Measurements from ENCODE around the gene SUCO.
"Not testable (repeated sequence)": the region's sequence is repeated elsewhere in the genome, so short reads cannot be mapped to it uniquely, and the experiment has no call there.

Gene SUCO

DNA sequence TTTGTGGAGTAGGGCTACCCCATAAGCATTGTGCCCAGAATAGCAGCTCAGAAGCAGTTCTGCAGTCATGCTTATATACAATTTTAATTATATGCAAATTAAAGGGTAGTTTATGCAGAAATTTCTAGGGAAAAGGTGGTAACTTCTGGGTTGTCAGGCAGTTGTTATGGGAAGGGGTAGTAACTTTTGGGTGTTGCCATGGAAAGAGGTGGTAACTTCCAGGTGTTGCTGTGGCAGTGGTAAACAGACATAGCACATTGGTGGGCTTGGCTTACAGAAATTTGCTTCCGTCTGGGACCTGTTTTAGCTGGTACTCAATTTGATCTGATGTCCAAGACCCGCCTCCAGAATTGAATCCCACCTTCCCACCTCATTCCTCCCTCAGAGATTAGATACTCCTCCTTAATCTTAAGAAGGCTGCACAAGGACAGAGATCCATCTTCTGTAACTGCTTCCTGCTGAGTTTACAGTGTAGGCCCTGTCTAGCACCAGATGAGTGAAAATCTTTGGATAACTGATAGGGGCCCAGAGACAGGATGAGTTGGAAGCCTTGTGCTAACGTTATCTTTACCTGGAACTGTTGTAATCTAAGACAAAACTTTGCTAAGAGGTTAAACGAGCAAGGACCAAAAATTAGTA is 26.7 kb downstream of the SUCO start:
- no peak for DNase-seq (ENCODE audit: low read depth, low spot score)

DNA sequence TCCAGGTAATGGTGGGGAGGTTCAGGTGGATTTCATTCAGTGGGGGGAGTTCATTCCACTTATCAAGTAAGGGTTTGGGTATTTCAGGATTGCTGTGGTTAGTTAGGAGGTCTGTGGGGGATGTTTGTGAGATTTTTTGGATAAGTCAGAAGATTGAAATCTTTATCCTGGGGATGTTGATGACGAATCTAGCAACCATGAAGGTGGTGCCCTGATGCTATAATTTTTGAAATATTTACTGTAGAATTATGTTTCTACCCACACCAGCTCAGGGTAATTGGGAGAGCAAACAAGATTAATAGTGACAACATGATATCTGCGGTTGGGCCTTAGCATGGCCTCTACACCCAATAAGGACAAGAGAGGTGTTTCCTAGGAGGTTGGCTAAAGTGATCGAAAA is 28.3 kb downstream of the SUCO start:
- no peak for DNase-seq (ENCODE audit: low read depth, low spot score)

- no peak for DNase-seq (ENCODE audit: low read depth, low spot score)
Observed at GRCh38 chr1:172566196-172566997, 33.4 kb downstream of the SUCO start.

- DNase-seq (ENCODE audit: low read depth, low spot score) = no peak
Observed at GRCh38 chr1:172567720-172568119, 34.8 kb downstream of the SUCO start.

GRCh38 chr1:172574080-172574479 is 41.1 kb downstream of the SUCO start:
- no peak for DNase-seq (ENCODE audit: low read depth, low spot score)

DNA sequence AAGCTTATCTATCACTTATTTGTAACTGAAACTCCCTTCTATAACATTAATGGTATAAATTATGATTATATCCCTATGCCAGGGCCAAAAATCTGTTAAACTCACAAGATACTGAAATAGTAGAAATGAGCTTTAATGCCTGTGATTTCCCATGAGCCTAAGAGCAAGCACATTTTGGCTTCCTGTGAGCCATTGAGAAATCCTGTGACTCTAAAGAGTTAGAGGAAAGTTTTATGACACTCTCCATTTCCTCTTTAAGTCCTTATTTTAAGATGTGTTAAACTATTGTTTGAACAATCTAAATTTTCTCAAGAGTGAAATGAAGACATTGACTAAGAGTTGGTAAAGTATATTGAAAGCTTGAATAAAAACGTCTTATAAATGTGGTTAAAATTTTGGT is 45.6 kb downstream of the SUCO start:
- DNase-seq (ENCODE audit: low read depth, low spot score) = no peak

DNA sequence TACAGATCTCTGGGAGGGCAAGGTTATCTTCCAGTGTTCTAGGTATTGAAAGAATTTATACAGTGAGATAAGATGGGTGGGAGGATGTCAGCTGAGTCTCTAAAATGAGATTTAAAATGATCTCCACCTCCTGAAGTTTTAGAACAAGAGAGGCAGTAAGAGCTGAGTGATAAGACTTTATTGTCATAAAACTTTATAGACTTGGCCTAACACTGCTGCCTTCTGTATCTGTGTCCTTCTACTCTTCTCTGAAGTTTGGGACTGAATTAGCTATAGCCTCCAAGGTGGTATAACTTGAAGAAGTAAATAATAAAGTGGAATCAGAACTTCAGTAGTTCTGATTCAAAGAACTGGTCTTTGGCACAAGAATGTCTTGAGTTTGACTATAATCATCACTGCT is 48.3 kb downstream of the SUCO start:
- DNase-seq (ENCODE audit: low read depth, low spot score) = no peak

DNA sequence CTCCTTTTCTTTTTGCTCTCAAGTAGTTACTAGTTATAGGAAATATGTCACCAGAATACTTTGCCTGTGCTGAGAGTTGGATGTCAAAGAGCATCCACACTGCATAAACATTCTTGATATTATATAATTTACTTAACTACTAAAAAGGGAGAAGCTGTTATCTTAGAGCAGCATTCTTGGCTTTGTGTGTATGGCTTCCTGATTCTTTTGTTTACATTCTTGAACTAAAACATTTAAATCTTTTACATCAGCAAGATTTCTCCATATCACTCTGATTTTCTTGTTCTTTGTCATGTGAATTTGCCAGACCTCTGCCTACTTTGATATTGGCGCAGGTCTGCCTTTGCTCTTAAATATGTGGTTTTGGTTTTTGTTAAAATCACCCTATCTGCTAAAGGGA is 48.8 kb downstream of the SUCO start:
- DNase-seq (ENCODE audit: low read depth, low spot score) = no peak

DNA sequence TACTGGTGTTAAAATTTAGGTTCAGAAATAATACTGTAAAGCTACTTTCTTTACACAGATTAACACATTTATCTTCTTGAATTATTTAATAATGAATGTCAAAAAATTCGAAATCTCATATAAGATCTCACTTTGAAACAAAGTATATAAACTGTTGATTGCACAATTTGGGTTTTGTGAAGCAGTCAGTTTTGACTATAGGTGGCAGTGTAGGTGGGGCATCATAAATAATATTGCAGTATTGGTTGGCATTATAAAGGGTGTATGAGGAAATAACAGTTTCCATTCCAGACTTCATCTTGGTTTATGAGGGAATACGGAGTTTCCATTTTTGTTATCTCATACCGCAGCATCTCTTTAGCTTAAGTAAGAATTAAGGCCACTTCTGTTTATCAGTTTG is 49.9 kb downstream of the SUCO start:
- DNase-seq (ENCODE audit: low read depth, low spot score) = no peak

DNA sequence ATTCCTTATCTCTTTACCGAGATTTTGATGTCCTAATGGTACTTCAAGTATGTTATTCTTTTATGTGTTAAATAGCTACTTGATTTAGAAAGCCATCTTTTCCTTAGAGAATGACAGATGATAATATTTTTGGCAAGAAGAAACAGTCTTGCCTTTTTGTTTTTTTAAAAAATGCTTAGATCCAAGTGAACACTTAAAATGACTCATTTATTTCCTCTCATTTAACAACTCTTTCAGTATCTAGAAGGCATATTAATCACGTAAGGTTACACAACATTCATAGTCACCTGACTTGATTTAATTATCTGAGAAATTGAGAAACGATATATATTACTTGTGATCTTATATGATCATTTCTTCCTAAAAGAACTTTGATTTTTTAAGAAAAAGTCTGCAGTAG is 52.4 kb downstream of the SUCO start:
- DNase-seq (ENCODE audit: low read depth, low spot score) = no peak

- DNase-seq (ENCODE audit: low read depth, low spot score) = no peak
Observed at GRCh38 chr1:172585861-172586260, 52.9 kb downstream of the SUCO start.

DNA sequence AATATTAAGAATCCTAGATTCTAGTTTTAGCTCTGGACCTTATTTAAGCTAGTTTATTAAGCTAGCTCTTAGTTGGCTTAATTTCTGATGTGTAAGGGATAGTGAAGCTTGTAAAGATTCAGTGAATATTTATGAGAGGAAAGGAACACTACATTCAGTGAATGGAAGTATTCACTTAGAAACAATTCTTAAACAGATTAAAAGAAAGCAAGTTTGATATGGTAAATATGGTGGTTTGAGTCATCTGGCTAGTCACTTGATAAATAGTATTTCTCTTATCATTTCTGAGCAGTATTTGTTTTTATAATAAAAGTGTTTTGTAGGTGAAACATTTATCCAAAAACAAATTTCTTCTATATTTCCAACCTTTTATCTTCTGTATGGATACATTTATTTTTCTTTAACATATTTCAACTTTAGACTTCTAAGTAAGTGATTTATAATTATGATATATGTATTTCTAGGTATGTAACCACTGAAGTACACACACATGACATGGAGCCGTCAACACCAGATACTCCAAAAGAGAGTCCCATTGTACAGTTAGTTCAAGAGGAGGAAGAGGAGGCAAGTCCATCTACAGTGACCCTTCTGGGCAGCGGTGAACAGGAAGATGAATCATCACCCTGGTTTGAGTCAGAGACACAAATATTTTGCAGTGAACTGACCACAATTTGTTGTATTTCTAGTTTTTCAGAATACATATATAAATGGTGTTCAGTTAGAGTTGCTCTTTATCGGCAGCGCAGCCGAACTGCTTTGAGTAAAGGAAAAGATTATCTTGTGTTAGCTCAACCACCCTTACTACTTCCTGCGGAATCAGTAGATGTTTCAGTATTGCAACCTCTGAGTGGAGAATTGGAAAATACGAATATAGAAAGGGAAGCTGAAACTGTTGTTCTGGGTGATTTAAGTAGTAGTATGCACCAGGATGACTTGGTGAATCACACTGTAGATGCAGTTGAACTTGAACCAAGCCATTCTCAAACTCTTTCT is 55.6 kb downstream of the SUCO start:
- DNase-seq (ENCODE audit: low read depth, low spot score) = no peak

DNA sequence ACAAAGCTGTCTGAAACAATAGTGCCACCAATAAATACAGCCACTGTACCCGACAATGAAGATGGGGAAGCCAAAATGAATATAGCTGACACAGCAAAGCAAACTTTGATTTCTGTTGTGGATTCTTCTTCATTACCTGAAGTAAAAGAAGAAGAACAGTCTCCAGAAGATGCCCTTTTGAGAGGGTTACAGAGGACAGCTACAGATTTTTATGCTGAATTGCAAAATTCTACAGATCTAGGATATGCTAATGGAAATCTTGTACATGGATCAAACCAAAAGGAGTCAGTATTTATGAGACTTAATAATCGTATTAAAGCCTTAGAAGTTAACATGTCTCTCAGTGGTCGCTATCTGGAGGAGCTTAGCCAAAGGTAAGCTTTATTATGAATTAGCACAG is 56.6 kb downstream of the SUCO start:
- DNase-seq (ENCODE audit: low read depth, low spot score) = no peak

DNA sequence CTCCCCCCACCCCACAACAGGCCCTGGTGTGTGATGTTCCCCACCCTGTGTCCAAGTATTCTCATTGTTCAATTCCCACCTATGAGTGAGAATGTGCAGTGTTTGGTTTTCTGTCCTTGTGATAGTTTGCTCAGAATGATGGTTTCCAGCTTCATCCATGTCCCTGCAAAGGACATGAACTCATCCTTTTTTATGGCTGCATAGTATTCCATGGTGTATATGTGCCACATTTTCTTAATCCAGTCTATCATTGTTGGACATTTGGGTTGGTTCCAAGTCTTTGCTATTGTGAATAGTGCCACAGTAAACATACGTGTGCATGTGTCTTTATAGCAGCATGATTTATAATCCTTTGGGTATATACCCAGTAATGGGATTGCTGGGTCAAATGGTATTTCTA is 58.5 kb downstream of the SUCO start:
- DNase-seq (ENCODE audit: low read depth, low spot score) = not testable (repeated sequence)

GRCh38 chr1:172595066-172595465 is 62.1 kb downstream of the SUCO start:
- not testable (repeated sequence) for DNase-seq (ENCODE audit: low read depth, low spot score)

GRCh38 chr1:172596782-172597181 is 63.8 kb downstream of the SUCO start:
- not testable (repeated sequence) for DNase-seq (ENCODE audit: low read depth, low spot score)

DNA sequence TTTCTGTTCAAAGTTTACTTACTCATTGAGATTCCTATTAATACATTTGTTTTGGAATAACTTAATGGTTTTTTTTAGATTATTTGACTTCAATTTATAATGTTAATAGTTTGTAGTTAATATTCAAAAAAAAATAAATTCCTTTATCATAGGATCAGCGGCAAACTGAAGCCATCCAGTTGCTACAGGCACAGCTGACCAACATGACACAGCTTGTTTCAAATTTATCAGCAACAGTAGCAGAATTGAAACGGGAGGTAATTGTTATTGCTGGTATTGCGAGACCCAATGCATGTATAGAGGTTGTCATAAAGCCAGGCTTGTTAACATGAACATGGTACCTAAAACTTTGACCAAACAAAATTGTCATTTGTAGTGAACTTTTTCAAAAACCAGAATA is 67.0 kb downstream of the SUCO start:
- no peak for DNase-seq (ENCODE audit: low read depth, low spot score)

DNA sequence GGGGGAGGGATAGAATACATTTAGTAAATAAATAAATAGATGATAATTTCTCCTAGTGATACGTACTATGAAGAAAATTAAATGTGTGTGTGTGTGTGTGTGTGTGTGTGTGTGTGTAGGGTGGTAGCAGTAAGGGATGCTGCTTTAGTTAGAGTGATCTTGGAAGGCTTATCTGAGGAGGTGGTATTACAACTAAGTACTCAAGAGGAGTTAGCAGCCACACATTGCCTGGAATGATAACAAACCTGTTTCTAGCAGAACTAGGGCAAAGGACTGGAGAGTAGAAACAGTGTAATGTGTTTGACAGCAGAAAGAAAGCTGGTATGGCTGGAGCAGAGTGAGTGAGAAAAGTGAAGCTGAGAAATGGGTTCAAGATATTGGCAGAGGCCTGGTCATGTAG is 67.7 kb downstream of the SUCO start:
- no peak for DNase-seq (ENCODE audit: low read depth, low spot score)

GRCh38 chr1:172601046-172601630 is 68.2 kb downstream of the SUCO start:
- no peak for DNase-seq (ENCODE audit: low read depth, low spot score)

- no peak for DNase-seq (ENCODE audit: low read depth, low spot score)
Observed at GRCh38 chr1:172602706-172603105, 69.8 kb downstream of the SUCO start.

- DNase-seq (ENCODE audit: low read depth, low spot score) = no peak
Observed at GRCh38 chr1:172603816-172604215, 70.9 kb downstream of the SUCO start.

DNA sequence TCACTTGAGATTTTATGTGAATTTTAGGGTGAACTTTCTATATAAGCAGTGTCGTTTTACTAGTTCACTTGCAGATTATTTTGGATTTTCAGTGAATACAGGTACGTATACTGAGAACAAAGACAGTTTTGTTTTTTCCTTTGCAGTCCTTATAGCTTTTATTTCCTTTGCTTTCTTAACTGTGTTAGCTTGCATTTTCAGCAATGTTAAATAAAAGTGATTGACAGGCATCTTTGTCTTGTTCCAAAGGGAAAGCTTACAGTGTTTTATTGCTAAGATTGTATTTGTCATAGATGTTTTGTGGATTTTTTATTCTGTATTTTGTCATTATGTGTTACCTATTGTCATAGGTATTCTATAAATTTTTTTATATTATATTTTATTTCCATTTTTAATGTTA is 72.7 kb downstream of the SUCO start:
- no peak for DNase-seq (ENCODE audit: low read depth, low spot score)

Measured in iPS DF 19.7 (cell line).